CD4-positive, alpha-beta T cell treated with Interleukin-10 for 1 hour (primary cell): ENCODE data around the gene GALNT16.

Experiments
- DNase-seq: peaks from one replicate; pipeline ENCODE4 v3.0.0-alpha.2; 2020

The GALNT16 gene

DNA sequence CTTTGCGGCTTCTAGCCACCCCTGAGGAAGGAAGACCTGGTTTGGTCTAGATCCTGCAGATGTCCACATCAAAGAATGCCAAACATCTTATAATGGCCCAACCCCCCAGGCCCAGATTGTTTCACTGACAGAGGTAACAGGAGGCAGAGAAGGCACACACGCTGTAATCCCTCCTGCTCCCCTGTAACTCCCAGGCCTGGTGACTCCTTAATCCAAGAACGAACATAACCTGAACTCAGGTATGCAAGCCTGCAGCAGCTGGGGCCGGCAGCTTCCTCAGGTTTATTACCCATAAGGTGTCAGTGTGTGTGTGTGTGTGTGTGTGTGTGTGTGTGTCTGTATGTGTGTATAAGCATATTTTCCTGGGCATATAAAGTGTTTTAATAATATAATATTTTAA is 85.4 kb downstream of the GALNT16 start:
- DNase-seq = no peak

DNA sequence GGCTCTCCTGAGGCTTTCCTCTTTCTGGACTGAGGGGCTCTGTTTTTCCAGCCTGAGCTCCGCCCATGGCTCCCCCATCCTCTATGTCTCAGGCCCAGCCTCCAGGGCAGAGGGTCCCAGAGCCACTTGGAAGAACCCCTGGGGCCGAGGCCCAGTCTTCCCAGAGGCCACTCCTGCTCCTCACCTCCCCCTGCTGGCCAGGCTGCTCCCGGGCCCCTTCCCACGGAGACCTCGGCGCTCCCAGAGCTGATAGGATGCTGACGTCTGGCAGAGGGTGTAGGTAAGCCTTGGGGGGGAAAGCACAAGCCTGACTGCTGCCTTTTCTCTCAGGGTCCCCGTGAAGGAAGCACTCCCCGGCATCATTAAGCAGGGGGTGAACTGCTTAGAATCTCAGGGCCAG is 86.8 kb downstream of the GALNT16 start:
- no peak for DNase-seq

DNA sequence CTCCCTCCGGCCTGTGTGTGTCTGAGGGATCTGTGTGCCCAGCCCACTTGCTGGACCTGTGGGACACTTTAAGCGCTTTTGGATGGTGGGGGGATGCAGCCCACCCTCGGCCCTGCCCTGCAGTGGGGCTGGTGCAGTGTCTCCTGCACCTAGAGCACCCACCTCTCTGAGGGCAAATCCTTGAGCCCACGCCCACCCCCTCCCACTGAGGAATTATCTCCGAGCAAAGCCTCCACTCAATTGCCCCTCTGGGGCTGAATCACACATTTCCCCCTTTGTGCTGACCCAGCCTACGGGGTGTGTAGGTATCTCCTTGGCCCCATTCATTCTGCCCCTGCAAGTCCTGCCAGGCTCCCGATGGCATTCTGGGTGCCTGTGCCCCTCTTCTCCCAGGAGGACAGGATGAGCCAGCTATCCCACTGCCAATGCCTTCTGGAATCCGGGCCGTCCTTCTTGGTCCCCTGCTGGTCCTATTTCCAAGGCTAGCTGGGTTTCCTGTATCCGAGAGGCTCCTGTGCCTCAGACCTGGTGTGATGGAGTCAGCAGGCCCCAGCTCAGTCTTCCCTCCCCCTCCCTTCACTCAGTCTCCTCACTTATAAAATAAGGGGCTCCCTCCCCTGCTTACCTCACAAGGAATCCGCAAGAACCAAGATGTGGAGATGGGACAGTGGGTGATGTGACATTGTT is 89.3 kb downstream of the GALNT16 start:
- no peak for DNase-seq

DNA sequence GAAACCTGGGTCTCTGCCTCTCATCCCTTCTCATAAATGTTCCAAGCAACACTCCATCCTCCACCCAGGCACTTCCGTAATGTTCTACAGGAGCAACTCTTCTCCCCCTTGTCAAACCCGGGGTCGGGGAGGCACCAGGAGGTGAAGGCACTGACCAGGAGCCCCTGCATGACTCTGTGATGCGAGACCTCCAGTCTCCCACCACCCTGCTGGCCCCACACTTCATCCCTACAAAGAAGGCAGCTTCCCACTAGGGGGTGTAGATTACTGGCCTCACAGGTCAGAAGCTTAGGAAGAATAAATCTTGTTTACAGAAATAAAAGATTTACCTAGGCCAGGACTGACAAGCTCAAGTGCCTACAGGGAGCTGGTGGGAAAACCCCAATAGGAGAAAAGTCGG is 90.9 kb downstream of the GALNT16 start:
- no peak for DNase-seq

DNA sequence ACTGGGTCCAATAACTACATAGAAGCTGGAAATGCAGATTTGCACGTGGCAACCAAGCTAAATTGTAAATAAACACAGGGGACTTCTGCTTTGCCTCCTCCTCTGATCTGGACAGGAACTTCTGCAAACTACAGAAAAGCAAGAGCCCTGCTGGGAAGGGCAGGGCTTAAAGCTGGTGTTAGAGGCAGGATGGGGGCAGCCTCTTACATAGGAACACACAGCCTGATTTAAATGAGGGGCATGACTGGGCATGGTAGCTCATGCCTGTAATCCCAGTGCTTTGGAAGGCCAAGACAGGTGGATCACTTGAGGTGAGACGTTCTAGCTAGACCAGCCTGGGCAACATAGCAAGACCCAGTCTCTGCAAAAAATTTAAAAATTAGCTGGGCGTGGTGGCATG is 91.4 kb downstream of the GALNT16 start:
- DNase-seq = no peak

DNA sequence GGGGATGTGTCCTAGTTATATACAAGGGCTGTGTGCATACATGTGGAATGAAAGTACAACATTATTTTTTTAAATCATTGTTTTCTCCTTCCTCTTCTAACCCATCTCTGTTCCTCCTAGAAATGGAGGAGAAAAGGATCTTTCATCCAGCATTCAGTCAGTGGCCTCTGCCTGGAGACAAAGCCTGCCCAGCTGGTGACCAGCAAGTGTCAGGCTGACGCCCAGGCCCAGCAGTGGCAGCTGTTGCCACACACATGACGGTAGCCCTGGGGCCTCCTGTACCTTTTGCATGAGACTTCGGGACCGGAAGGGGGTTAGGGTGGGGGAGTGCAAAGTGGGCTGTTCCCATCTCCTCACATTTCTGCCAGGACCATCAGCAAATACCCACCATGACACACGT is 92.0 kb downstream of the GALNT16 start:
- no peak for DNase-seq

DNA sequence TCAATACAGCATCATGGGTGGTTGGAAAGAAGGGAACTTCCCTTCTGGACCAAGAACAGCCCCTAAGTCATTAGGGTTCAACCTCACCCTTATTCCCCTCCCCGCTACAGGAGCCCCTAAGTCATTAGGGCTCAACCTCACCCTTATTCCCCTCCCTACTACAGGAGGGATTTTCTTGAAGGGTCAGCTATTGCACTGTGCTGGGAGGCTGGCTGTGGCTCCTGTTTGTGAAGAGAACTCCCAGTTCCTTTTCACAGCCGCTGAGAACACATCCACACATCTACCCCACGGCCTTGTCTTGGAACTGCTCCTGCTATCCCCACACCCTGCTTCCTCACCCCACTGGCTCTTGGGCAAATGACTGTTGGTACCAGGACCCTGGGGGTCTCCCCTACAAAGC is 93.2 kb downstream of the GALNT16 start:
- no peak for DNase-seq

DNA sequence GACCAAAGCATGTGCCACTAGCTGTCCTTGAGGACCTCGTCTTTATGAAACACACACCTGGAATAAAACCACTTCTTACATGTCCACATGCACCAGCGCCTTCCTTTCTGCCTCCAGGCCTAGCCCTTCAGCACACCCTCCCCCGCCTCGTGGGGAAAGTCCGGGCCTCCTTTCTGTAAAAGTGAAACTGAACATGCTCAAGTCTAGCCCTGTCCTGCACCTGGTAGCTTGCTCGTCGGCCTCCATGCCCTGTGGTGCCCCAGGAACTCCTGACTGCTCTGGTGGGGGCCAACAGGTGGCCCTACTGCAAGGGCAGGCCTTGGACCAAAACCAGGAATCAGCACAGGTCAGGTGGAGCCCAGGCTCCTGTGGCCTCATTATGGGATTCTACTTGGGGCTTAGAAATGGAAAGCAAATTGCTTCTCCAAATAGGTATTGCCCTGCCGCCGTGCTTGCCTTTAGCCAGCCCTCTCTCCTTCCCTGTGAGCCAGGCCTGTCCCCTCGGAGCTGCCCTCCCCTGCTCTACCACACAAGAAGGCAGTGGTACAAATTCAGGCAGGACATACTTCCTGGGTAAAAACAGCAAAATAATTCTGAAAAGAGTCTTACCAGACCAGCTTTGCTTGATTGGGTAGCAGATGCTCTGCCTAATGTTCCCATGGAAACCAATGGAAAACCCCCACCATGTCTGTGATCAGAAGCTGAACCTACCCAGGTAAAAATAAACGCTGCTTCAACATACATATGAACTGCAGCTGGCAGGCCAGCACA is 94.6 kb downstream of the GALNT16 start:
- DNase-seq = peak; percentile 75

DNA sequence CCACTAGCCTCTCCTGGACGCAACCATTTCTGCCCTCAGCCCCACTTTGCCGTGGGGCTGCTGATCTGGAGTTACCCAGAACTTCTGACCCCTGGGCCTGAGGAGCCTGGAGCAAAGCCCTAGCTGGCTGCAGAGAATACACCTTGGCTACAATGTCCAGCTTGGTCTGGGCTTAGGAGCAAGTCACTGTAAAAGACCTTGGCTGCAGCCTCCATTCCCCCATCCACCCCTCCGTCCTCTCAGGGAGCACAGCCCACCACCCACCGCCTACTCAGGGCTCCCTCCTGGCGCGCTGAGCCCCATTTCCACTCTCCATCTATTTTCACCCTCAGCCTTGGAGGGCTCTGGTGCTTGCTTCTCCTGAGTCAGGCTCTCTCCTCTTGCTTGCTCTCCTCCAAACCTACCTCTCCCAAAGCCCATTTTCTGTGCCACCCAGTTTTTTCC is 95.2 kb downstream of the GALNT16 start:
- DNase-seq = no peak

DNA sequence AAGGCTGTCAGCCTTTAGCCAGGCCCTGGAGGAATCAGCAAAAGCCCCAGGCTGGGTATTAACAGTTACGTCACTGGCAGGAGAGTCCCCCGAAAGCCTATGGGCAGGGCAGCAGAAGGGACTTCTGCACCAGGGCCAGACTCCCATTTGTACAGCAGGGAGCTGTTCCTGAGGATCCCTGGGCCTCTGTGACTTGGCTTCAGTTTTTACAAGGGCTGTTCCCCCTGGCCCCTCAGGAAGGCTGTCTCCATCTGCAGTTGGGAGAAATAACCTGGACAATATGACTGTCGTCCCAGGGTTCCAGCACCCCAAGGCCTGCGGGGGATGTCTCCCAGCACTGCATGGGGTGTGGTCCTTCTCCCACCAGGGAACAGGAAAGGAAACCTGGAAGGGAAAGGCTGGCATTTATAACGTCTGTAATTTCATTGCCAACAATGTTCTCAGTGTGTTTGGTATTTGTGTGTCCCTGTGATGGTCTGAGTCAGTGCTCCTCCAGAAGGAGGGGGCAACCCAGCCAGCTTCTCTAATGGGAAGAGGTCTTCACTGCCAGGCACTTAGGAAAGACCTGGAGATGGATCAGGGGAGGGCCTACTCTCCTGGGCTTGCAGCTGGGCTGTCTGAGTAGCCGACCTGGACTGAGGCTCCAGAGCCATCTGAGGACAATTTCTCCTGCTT is 95.8 kb downstream of the GALNT16 start:
- DNase-seq = no peak

DNA sequence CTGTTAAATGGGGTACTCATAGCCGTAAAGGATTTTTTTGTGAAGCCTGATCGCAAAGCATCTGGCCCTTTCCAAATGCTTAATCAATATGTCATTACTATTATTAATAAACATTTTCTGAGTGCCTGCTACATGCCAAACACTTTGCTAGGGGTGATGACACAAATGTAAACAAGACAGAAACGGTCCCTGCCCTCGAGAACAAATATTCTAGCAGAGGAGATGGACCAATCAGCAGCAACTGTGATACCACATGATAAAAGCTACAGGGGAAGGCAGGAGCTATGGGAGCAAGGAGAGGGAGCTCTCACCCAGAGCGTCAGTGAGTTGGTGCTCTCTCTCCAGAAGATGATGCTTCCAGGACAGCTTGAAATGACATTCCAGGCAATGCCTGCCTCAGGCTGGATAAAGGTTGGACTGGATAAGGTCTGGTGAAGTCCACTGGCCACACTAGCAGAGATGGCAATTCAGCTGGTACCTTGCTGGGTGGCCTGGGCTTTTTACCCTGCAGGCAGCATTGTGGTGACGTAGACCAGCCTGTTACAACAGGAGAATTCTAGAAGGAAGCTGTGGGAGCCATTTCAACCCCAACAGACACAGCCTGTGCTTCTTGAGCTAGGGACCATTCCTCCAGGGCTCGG is 97.1 kb downstream of the GALNT16 start:
- no peak for DNase-seq

DNA sequence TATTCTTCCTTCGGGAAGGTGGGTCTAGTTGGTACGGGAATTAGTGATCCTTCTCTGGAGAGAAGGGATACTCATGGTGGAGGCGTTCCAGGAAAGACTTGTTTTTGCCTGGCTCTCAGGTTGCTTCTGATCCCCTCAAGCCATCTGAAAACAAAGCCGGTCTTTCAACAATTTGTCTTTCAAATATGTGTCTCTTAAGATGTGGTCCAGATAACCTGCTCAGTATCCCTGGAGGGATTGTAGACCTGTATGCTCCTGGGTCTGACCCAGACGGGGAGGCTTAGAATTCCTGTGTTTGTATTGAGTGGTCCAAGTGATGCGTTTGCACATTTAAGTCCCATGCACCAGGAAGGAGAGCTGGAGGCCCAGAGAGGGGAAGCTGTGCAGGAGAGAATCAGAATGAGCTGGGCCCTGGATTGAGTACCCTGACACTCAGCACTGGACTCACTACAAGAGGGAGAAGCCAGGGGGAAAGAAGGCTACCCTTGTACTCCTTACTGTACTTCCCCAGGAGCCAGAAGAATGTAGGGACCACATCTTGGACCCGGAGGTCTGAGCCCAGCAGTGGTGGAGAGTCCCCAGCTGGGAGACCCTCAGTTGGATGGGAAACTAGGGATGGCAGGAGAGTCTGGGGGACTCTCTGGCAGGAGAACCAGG is 97.7 kb downstream of the GALNT16 start:
- DNase-seq = no peak

DNA sequence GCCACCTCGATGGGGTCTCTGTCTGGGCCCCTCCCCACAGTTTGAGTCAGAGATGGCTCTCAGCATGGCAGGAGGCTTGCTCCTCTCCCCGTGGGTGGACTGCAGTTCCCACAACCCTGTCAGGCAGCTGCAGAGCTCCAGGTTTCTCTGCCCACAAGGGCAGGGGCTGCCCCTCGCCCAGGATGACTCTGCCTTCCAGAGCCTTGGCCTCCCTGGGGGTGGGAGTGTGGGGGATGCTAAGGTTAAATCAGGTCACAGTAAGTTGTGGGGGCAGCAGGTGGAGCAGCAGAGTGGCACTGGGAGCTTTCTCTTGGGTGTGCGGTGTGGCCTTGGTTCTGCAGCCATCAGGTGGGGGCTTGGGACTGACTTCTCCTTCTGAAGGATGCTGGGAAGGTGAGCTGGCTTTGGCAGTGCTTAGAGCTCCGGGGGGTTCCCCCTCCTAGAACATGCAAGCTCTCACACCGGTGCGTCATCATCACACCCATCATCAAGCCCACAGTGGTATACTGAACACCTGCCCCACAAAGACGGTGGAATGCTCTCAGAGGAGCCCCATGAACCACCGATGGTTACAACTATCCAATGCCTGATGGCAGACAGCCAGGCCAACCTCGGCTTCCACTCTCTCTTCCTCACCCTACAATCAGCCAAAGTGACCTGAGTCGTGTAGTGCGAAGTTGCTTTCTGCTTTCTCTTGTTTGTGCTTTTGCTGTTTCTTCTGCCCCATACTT is 98.4 kb downstream of the GALNT16 start:
- DNase-seq = no peak

DNA sequence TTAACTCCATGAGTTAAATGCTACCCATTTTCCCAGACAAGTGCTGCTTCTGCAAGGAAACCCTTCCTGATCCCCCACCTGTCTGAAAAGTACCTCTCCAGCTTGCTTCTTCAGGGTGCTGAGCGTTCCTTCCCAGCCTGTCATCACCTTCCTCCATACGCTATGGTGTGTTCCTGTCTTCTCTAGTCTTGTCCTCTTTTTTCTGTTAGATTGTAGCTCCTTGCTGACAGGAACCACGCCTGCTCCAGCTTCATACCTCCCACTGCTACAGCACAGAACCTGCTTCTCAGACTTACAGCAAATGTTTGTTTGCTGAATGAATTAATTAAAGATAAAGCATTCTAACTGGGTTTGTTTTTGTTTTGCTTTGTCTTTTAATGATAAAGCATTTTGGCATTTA is 99.0 kb downstream of the GALNT16 start:
- DNase-seq = no peak

DNA sequence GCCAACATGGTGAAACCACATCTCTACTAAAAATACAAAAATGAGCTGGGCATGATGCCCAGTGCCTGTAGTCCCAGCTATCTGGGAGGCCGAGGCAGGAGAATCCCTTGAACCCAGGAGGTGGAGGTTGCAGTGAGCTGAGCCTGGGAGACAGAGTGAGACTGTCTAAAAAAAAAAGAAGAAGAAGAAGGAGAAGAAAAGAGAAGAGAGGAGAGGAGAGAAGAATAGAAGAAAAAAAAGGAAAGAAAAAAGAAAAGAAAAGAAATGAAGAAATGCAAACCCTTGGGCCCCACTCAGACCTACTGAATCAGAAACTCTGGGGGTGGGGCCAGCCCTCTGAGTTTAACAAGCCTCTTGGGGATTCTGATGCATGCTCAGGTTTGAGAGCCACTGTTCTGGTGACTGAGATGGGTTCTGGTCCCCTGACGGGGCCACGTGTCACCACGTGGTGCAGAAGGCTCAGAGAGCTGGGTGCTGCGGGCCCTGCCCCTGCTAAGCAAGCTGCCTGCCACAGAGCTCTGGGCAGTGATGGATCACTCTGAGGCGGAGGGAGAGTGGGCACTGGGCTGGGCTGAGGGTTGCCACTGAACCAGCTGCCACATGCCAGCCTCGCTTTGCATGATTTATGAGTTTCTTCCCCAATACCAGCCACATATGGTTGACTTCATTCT is 100.6 kb downstream of the GALNT16 start:
- DNase-seq = no peak

DNA sequence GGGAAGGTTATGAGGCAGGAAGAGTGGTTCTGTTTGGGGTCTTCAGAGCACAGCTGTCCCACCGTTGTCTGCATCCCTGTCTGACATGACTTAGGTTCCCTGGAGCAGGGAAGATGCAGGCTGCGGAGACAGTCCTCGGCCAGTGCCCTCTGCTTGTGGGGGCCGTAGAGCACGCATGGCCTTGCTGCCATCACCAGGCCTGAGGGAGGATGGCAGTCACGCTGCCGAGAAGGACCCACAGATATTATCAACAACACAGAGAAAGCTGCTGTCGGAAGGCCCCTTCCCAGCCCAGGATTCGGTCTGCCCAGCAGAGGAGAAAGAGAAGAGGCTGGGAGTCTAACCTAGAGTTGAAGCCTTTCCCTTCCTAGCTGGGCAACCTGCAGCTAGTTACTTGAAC is 103.1 kb downstream of the GALNT16 start:
- no peak for DNase-seq

DNA sequence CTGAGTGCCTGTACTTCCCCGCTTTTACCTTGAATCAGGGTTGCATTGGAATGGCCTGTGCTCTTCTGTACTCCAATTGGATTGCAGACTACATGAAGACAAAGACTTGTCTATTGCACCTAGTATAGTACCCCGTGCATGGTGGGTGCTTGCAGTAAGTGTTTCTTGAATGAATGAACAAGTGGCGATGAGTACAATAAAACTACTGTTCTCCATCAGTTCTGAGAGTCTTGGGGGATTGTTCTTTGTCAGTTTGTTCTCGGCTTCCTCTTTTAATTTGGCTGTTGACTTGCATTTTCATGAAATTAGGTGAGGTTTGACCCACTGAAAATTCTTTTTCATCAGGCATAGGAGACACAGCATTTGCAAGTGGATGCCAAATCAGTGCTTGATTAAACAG is 104.0 kb downstream of the GALNT16 start:
- DNase-seq = no peak

DNA sequence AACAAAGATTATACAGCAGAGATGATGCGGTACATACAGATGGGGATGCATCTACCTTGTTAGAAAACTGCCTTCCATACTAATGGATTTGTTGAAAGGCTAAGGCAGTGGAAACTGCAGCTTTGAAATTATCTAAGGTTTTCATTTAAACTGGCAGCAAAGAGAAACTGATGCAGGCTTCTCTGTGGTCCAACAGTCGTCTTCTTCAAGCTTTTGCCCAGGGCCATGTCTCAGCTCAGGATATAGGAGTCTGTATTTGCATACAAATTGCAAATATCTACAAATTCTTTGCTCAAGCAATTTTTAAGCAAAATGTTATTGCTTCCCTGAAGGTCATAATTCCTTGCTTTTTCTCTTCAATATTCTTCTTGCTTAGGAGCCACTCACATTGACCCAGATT is 104.4 kb downstream of the GALNT16 start:
- no peak for DNase-seq

DNA sequence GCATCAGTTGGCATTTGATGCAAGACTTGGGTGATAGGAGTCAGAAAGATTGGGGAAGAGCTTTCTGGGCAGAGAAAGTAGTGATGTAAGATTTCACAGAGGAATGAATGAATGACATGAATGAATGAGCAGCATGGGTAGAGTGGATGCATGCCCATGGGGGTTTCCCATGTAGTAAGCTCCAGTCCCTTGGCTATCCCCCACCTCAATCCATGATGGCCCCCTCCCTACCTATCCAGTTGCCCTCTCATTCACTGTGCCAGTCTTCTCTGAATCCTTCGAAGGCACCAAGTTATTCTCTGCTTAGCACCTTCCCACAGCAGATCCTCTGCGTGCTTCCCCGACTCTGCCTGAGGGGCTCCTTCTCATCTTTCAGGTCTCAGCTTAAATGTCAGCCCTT is 106.1 kb downstream of the GALNT16 start:
- DNase-seq = no peak

DNA sequence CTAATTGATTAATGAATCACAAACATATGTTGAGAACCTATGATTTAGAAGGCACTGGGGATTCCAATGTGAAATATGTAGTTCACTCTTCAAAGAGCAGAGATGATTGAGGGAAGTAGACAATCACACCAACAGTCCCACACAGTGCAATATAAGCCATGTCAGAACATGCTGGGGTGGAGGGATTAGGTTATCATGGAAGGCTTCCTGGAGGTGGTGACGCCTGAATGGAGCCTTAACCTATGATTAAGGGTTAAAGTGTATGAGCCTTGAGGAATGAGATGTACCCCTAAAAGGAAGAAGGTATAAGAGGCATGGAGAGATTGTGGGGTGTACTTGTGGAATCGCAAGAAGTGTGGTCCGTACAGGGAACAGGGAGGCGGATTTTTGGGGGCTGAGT is 106.8 kb downstream of the GALNT16 start:
- DNase-seq = no peak

DNA sequence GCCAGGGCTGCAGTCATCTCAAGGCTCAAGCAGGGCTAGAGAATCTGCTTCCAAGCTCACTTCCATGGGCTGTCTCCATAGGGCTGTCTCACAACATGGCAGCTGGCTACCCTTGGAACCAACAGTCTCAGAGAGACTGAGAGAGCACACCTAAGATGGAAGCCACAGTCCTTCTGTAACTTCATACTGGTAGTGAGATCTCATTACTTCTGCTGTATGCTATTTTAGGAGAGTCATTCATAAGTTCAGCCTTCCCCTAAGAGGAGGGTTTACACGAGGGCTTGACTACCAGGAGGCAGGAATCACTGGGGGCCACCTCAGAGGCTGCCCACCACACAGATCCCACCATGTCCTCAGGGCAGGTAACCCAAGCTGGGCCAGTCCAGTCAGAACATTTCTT is 108.4 kb downstream of the GALNT16 start:
- DNase-seq = no peak

DNA sequence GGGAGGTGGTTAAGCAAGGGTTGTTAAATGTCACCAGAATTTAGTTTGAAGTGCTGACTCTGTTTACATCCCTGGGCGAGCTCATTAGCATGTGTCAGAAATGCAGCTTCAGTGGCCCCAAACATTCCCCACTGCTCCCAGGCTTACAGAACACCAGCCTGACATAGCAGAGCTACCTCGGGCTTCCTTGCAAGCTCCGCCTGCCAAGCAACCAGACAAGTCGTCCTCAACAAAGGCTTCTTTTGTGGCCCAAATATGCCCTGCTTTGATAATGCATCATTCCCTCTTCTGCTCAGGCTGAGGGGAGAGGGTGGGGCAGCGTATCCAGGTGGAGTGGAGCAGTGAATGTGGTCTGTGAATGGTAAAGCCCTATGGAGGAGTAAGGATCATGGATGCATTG is 110.1 kb downstream of the GALNT16 start:
- no peak for DNase-seq
